Mesendoderm (in vitro differentiated cells): ENCODE data around the gene TNFSF12. TPM values are rescaled to one million over a fixed set of nuclear protein-coding genes. Genes with fewer than 3 reads are reported as not detected.

Experiments
- DNase-seq: peaks from one replicate; pipeline ENCODE4 v3.0.0; 2013
- H2AK5ac ChIP-seq: 2 replicates; pipeline ENCODE4 v1.6.1; 2013; ENCODE audit warnings: low read length, inconsistent platforms
- H2BK120ac ChIP-seq: 2 replicates; pipeline ENCODE4 v1.6.1; 2013; ENCODE audit warnings: low read depth, mild to moderate bottlenecking, low read length, moderate library complexity, mixed read lengths
- H2BK15ac ChIP-seq: replicated peaks from 2 replicates; pipeline ENCODE4 v1.6.1; 2013; ENCODE audit warnings: low read depth, mild to moderate bottlenecking, moderate library complexity
- H2BK5ac ChIP-seq: 2 replicates; pipeline ENCODE4 v1.6.1; 2013; ENCODE audit warnings: low read length, inconsistent platforms
- H3K18ac ChIP-seq: 2 replicates; pipeline ENCODE4 v1.6.1; 2013; ENCODE audit warnings: mild to moderate bottlenecking, low read length, mixed read lengths
- H3K23ac ChIP-seq: one replicate; pipeline ENCODE4 v1.6.1; 2013; ENCODE audit warnings: low read length
- H3K27ac ChIP-seq: 2 replicates; pipeline ENCODE4 v1.5.1; 2013; ENCODE audit warnings: low read depth, mild to moderate bottlenecking, inconsistent platforms, low read length, moderate library complexity
- H3K27me3 ChIP-seq: 2 replicates; pipeline ENCODE4 v1.6.1; 2013; ENCODE audit warnings: low read length, control low read depth, mild to moderate bottlenecking, inconsistent platforms; ENCODE audit not compliant: insufficient read depth, poor library complexity
- H3K36me3 ChIP-seq: 2 replicates; pipeline ENCODE4 v1.6.1; 2013; ENCODE audit warnings: low read length, inconsistent platforms; ENCODE audit not compliant: control insufficient read depth, insufficient read depth
- H3K4ac ChIP-seq: one replicate; pipeline ENCODE4 v1.6.1; 2013; ENCODE audit warnings: low read depth, mild to moderate bottlenecking, low read length, moderate library complexity
- H3K4me1 ChIP-seq: 2 replicates; pipeline ENCODE4 v1.6.1; 2013; ENCODE audit warnings: low read depth, low read length, inconsistent platforms; ENCODE audit not compliant: control insufficient read depth
- H3K4me2 ChIP-seq: 2 replicates; pipeline ENCODE4 v1.6.1; 2013; ENCODE audit warnings: low read length
- H3K4me3 ChIP-seq: 2 replicates; pipeline ENCODE4 v1.5.1; 2013; ENCODE audit warnings: mild to moderate bottlenecking, low read length
- H3K56ac ChIP-seq: one replicate; pipeline ENCODE4 v1.6.1; 2013; ENCODE audit warnings: low read length
- H3K79me1 ChIP-seq: 2 replicates; pipeline ENCODE4 v1.6.1; 2013; ENCODE audit warnings: low read length, inconsistent platforms
- H3K79me2 ChIP-seq: 2 replicates; pipeline ENCODE4 v1.6.1; 2013; ENCODE audit warnings: mild to moderate bottlenecking, low read length; ENCODE audit not compliant: control insufficient read depth, insufficient read depth
- H3K9ac ChIP-seq: 2 replicates; pipeline ENCODE4 v1.6.1; 2013; ENCODE audit warnings: low read length, inconsistent platforms
- H4K5ac ChIP-seq: one replicate; pipeline ENCODE4 v1.6.1; 2013; ENCODE audit warnings: low read length
- H4K8ac ChIP-seq: one replicate; pipeline ENCODE4 v1.6.1; 2013; ENCODE audit warnings: low read depth, mild to moderate bottlenecking, control low read depth, low read length, moderate library complexity
- WGBS: extraction: QIAGEN DNeasy Blood & Tissue Kit; methylation state at CpG from one replicate; pipeline ENCODE4 v1.1.7; 2013; ENCODE audit warnings: low lambda C conversion rate, missing lambda C conversion rate; ENCODE audit not compliant: insufficient coverage; ENCODE audit errors: extremely low coverage; 5-methylcytosine and 5-hydroxymethylcytosine counted together
- polyA plus RNA-seq, 2 experiments: library from polyadenylated mRNA; stranded (reverse); fragments of 200-250 nt; gene quantifications; one replicate each; pipeline ENCODE4 v1.2.3, GENCODE V29; 2013

The TNFSF12 gene
- polyA plus RNA-seq (2013, experiment 1 of 2) = 1.9 TPM
- polyA plus RNA-seq (2013, experiment 2 of 2) = 2.1 TPM

DNA sequence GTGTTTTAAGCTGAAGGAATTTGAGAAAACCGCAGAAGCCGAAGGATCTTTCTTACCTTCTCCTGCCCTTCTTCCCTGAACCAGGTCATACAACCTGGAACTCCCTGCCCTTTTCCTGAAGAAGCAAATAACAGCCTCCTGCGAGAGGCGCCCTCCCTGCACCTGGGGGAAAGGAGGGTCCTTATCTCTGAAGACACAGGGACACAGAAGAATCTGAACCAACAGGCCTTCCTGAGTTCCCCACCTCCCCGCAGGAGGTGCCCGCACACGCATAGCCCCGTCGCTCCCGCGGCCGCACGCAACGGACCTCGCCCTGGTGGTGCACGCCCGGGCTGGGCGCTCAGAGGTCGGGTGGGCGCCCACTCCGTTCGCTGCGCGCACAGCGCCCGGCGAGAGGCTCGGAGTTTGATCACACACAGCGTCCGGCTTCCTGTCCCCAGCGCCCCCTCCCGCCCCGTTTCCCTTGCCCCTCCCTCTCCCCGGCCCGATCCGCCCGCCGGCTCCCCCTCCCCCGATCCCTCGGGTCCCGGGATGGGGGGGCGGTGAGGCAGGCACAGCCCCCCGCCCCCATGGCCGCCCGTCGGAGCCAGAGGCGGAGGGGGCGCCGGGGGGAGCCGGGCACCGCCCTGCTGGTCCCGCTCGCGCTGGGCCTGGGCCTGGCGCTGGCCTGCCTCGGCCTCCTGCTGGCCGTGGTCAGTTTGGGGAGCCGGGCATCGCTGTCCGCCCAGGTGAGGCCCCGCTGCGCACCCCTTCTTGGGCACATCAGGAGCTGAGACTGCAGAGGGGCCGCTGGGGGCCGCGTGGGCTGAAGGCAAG lies at the start of gene TNFSF12:
TSS of gene TNFSF12 (plus strand) at position 474 of the 816 bp plus-strand sequence. CDS start at position 570, 96 bp downstream.
- Histone ChIP-seq H3K18ac (peak within 1 kb of the TSS; percentile 12), H3K79me1 (no peaks in the 10 kb centered on the region), H3K4me1 (no peaks in the 10 kb centered on the region), H3K4me3 (peak within 1 kb of the TSS; percentile 61), H3K4me2 (peak within 1 kb of the TSS; percentile 95), H3K27ac (no peak within 1 kb of the TSS), H3K79me2 (no peaks in the 10 kb centered on the region), H3K27me3 (no peaks in the 10 kb centered on the region), H2BK15ac (no peak within 1 kb of the TSS), H3K4ac (no peak within 1 kb of the TSS), H3K56ac (peak within 1 kb of the TSS; percentile 95), H4K8ac (no peak within 1 kb of the TSS), H2AK5ac (no peak within 1 kb of the TSS), H2BK120ac (no peak within 1 kb of the TSS), H2BK5ac (no peak within 1 kb of the TSS), H3K9ac (peak within 1 kb of the TSS; percentile 85), H3K23ac (peak within 1 kb of the TSS; percentile 80), H3K36me3 (no peaks in the 10 kb centered on the region), H4K5ac (no peak within 1 kb of the TSS)
- peak; percentile 44 for DNase-seq
- WGBS = no CpG with 5 or more reads among the region's 65 CpGs

GRCh38 chr17:7499161-7499560 lies 49.7 kb upstream of the TNFSF12 start:
- H3K79me2 ChIP-seq = peaks cover 11% of the 10 kb centered on the region
- no peak overlapping the region for H3K27ac ChIP-seq
- H3K79me1 ChIP-seq = peaks cover 8% of the 10 kb centered on the region
- H4K8ac ChIP-seq = no peak overlapping the region
- H2BK5ac ChIP-seq = no peak overlapping the region
- H3K36me3 ChIP-seq = peaks cover 28% of the 10 kb centered on the region
- no peak overlapping the region for H2BK15ac ChIP-seq
- H2AK5ac ChIP-seq = no peak overlapping the region
- H4K5ac ChIP-seq = no peak overlapping the region
- DNase-seq = no peak
- H3K56ac ChIP-seq = no peak overlapping the region
- no peak overlapping the region for H3K4me3 ChIP-seq
- no CpG with 5 or more reads among the region's 11 CpGs for WGBS
- H3K4me1 ChIP-seq = no peaks in the 10 kb centered on the region
- H3K4ac ChIP-seq = no peak overlapping the region
- H3K23ac ChIP-seq = no peak overlapping the region
- H2BK120ac ChIP-seq = no peak overlapping the region
- H3K9ac ChIP-seq = no peak overlapping the region
- no peak overlapping the region for H3K4me2 ChIP-seq
- H3K27me3 ChIP-seq = no peaks in the 10 kb centered on the region
- no peak overlapping the region for H3K18ac ChIP-seq

DNA sequence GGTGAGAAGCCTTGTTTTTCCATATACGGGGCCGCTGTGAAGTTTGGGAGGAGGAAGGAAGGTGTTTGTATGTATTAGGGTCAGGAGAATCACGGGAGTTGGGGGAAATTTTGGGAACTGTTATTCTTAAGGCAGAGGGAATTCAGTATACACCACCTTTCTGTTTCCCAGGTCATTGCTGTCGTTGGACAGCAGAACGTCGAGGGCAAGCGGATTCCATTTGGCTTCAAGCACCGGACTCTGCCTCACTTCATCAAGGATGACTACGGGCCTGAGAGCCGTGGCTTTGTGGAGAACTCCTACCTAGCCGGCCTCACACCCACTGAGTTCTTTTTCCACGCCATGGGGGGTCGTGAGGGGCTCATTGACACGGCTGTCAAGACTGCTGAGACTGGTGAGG lies 47.1 kb upstream of the TNFSF12 start:
- H3K79me2 ChIP-seq = no peaks in the 10 kb centered on the region
- no peak overlapping the region for H3K4me3 ChIP-seq
- 100% methylated on average over 1 of the region's 14 CpGs for WGBS
- H2BK5ac ChIP-seq = no peak overlapping the region
- H3K56ac ChIP-seq = no peak overlapping the region
- H3K79me1 ChIP-seq = peaks cover 2% of the 10 kb centered on the region
- H3K9ac ChIP-seq = no peak overlapping the region
- H2BK15ac ChIP-seq = no peak overlapping the region
- peaks cover 30% of the 10 kb centered on the region for H3K36me3 ChIP-seq
- DNase-seq = no peak
- no peak overlapping the region for H3K27ac ChIP-seq
- no peak overlapping the region for H2BK120ac ChIP-seq
- H3K4ac ChIP-seq = no peak overlapping the region
- H3K23ac ChIP-seq = no peak overlapping the region
- H3K4me2 ChIP-seq = no peak overlapping the region
- H4K5ac ChIP-seq = no peak overlapping the region
- H4K8ac ChIP-seq = no peak overlapping the region
- H3K4me1 ChIP-seq = no peaks in the 10 kb centered on the region
- H3K27me3 ChIP-seq = no peaks in the 10 kb centered on the region
- H3K18ac ChIP-seq = no peak overlapping the region
- H2AK5ac ChIP-seq = no peak overlapping the region

DNA sequence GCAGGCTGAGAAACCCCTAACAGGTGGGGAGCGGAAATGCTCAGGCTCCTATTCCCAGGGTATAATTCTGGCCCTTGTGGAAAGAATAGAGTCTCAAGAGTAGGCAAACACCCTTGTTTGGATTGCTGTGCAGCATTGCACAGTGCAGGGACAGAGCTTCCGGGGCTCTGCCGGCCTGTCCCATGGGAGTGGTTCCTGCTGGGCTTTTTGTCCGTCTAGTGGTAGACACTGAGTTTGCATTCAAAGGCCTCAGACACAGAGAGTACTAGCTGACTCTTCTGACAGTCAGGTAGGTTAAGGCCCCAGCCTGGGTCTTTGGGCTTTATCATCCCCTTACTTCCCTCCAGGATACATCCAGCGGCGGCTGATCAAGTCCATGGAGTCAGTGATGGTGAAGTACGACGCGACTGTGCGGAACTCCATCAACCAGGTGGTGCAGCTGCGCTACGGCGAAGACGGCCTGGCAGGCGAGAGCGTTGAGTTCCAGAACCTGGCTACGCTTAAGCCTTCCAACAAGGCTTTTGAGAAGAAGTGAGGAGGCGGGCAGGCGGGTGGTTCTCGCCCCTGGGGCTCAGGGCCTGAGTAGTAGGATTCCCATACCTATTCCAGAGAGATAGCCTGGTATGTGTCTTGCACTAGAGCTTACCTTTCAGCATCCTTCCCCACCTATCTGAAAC lies 46.5 kb upstream of the TNFSF12 start:
- no peak overlapping the region for H3K4ac ChIP-seq
- H3K4me1 ChIP-seq = no peaks in the 10 kb centered on the region
- H3K79me2 ChIP-seq = no peaks in the 10 kb centered on the region
- H4K5ac ChIP-seq = no peak overlapping the region
- H3K9ac ChIP-seq = no peak overlapping the region
- H4K8ac ChIP-seq = no peak overlapping the region
- H3K4me2 ChIP-seq = no peak overlapping the region
- peaks cover 2% of the 10 kb centered on the region for H3K79me1 ChIP-seq
- H3K4me3 ChIP-seq = no peak overlapping the region
- no peak overlapping the region for H2BK120ac ChIP-seq
- peaks cover 28% of the 10 kb centered on the region for H3K36me3 ChIP-seq
- H2BK15ac ChIP-seq = no peak overlapping the region
- no peak for DNase-seq
- no peak overlapping the region for H3K27ac ChIP-seq
- no peak overlapping the region for H3K23ac ChIP-seq
- H2BK5ac ChIP-seq = no peak overlapping the region
- no peak overlapping the region for H3K18ac ChIP-seq
- no peak overlapping the region for H3K56ac ChIP-seq
- H2AK5ac ChIP-seq = no peak overlapping the region
- no peaks in the 10 kb centered on the region for H3K27me3 ChIP-seq
- WGBS = no CpG with 5 or more reads among the region's 20 CpGs

- Histone ChIP-seq H3K4me2 (no peak overlapping the region), H4K8ac (no peak overlapping the region), H3K36me3 (peaks cover 29% of the 10 kb centered on the region), H4K5ac (no peak overlapping the region), H2BK120ac (no peak overlapping the region), H3K27me3 (no peaks in the 10 kb centered on the region), H3K9ac (no peak overlapping the region), H3K4me3 (no peak overlapping the region), H2AK5ac (no peak overlapping the region), H3K18ac (no peak overlapping the region), H3K4ac (no peak overlapping the region), H3K23ac (no peak overlapping the region), H2BK15ac (no peak overlapping the region), H3K27ac (no peak overlapping the region), H3K79me2 (no peaks in the 10 kb centered on the region), H3K4me1 (no peaks in the 10 kb centered on the region), H2BK5ac (no peak overlapping the region), H3K56ac (no peak overlapping the region), H3K79me1 (peaks cover 2% of the 10 kb centered on the region)
- DNase-seq = peak; percentile 37
- no CpG with 5 or more reads among the region's 14 CpGs for WGBS
These were observed 45.9 kb upstream of the TNFSF12 start for GRCh38 chr17:7502987-7503386.
